Upper lobe of left lung (tissue), 4 donors: Measurements from ENCODE around the gene ZBBX.

ENCODE experiments used
- CTCF ChIP-seq, 6 experiments: fragments of 450-650 bp in 4 of 6; fragments of 200-600 bp in 2 of 6; sonication (generic) in 2 of 6; IDR thresholded peaks; one replicate each; pipeline ENCODE4 v1.5.1; 2016 to 2019; ENCODE audit warnings: antibody characterized with exemption in 6 of 6
- POLR2A ChIP-seq, 4 donors: fragments of 450-650 bp; IDR thresholded peaks; one replicate each; pipeline ENCODE4 v1.5.1; 2016 to 2017; ENCODE audit warnings: antibody characterized with exemption in 4 of 4, mild to moderate bottlenecking in 2 of 4
- POLR2AphosphoS5 ChIP-seq, 2 donors: sonication (generic); formaldehyde crosslinking; IDR thresholded peaks; one replicate each; pipeline ENCODE4 v1.5.1; 2017; ENCODE audit warnings: antibody characterized with exemption in 2 of 2

GRCh38 chr3:167354751-167355150, 25.3 kb downstream of the ZBBX start:
- TF ChIP-seq CTCF (IDR thresholded peaks at IDR 0.05) (no peak), POLR2A (IDR thresholded peaks at IDR 0.05) (no peak), POLR2AphosphoS5 (IDR thresholded peaks at IDR 0.05) (no peak)
